ENCODE data around the gene RAB11A.

The RAB11A gene

DNA sequence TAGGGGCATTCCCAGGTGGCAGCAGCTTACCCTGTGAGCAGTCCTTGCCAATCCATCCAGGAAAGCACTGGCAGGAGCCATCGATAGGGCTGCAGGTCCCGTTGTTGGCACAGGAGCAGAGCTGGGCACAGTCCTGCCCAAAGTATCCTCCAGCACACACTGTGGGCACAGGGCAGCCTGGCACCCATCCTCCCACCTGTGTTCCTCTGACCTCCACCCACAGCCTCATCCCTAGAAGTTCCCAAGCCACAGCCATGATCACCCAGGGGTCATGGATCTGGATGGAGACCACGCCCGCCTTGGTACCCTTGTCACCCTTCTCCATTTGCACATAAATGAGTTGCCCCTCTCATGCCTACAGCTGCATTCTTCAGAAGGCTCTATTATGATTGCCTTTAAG, 48.6 kb downstream of the RAB11A start:
- no peak for DNase-seq

DNA sequence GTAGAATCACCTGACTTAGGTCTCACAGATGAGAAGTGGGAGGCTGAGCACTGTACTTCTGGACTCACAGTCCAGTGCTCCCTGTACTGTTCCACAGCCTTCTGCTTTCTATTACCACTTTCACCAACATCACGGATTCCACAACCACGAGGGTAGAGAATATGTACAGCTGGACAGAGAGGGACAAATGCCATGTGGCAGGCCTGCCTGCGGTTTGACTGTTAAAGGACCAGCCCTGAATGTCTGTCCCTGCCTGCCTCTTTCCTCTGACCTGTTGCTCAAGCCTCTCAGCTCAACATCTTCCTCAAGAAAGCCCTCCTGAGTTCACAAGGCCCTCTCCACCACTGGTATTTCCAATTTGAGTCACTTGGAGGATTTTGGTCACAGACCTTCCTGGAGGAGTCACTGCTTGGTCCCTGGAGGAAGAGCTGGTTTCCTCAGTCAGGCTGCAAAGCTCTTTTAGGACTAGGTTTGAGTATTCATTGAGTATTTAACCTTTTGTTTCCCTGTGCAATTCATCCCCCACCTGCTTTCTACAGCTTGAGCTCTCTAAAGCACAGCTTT, 49.1 kb downstream of the RAB11A start:
- DNase-seq: no peak

DNA sequence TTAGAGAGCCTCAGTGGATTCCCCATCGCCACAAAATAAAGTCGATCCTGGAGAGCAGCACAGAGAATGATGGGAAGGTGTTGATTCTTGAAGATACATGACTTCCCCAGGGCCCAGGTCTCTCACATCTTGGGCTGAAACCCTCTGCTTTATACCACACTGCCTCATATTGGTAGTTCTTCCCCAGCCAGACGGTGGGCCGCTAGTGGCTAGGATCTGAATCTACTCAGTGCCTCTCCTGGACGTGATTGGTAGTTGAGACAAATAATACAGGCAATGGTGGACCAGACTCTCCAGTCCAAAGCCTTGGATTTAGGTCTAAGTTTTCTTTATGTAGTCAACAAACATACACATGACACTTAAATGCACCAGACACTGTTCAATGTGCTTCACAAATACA, 49.7 kb downstream of the RAB11A start:
- DNase-seq: no peak

DNA sequence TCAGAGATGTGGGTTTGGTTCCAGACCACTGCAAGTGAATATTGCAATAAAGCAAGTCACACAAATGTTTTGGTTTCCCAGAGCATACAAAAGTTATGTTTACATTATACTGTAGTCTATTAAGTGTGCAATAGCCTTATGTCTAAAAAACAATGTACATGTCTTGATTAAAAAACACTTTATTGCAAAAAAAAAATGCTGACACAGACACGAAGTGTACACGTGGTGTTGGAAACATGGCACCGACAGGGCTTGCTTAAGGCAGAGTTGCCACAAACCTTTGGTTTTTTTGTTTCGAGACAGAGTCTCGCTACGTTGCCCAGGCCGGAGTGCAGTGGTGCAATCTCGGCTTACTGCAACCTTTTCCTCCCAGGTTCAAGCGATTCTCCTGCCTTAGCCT, 50.1 kb downstream of the RAB11A start:
- no peak for DNase-seq

DNA sequence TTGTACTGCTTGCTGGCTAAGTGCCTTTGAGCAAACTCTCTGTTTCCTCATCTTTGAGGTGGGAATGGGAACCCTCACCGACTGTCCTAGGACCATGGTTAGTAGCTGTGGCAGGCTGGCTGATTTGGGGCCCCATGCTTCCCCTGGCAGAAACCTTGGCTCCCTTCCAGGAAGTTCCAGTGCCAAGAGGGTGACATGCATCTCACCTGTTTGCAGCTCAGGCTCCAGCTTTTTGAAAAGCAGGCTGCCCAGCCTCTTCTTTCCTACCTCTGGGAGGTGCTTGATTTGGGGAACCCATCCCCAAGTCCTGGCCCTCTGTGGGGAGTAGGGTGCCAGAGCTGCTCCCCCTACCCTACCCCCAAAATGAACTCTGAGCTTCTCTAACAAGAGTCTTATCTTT, 50.8 kb downstream of the RAB11A start:
- no peak for DNase-seq

DNA sequence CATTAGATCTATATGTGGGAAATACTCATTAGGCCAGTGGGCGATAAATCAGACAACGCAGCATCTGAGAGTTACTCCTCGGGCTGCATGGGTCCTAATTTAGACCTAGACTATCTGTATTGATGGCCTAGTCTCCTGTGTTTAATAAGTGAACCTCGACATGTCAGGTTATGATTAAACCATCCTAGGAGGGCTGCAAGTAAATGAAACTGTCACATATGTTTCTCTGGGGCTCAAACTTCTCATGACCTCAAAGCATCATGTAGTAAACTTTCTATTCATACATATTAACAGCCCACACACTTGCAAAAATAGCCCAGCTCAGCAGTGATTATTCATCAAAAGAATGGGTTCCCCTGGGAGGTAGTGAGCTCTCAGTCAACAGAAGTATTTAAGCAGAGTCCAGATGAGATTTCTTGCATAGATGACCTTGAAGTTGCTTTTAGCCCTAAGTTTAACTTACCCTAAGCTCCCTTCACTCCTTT, 51.6 kb downstream of the RAB11A start:
- DNase-seq: no peak

DNA sequence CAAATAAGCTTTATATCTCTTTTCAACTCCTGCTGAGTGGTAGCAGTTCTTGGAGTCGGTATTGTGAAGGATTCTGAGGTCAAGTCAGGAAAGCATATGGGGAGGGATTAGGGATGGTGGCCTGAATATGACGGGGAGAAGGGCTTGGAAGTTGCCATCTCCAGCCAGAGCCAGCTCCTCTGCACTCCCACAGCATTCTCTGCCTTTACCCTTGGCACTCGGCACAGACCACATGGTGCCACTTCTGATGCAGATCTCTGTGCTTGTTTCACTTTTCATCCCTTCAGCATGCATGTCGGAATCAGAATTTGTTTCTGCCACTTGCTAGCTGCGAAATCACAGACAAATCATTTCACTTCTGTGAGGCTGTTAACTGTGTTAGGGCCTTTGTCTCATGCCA, 52.5 kb downstream of the RAB11A start:
- no peak for DNase-seq

DNA sequence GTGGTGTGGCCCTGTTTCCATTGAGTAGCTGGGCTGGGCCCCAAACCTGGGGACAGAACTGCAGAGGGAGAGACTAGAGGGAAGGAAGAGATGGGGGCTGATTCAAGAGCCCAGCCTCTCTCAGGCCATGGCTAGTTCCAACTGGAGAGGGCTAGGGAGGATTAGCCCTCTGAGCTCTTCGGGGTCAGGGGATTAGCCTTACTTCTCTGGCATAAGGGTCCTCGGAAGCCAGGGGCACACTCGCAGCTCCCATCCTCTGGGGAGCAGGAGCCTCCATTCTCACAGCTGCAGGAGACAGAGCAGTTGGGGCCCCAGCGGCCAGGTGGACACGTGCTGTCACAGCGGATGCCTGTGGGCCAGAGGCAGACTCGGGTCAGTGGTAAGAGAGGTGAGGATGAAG, 53.3 kb downstream of the RAB11A start:
- DNase-seq: no peak

DNA sequence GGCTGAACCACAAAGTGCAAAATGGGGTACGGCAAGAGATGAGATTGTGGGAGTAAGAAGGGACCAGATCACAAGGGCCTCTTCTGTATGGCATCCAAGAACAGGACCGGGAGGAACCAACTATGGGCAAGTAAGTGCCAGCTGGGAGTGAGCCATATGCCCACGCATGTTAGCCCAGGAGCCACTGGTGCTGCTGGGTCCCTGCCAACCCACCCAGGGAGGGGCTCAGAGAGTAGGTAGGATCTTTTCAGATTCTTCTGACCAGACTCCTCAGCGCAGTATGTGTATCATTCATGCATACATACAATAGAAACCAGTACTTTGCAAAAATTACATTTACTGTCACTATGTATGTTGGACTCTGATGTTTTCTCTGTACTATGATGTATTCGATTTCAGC, 54.0 kb downstream of the RAB11A start:
- no peak for DNase-seq

DNA sequence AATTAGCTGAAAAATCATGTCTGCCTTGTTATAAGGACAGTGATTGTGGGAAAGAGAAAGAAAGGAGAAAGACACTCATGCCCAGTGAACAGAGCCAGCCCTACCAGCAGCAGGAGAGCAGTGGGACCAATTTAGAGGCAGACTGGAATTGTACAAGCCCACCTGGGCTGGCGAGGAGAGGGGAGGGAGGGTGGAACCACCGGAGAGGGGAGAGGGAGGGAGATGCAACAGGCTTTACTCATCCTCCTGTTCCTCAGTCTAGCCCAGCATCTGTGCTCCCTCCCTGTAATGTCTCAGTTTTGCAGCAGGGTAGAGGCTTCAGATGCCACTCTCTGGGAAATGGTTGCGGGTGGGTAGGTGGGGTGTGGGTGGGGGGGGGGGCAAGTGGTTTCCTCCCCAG, 54.7 kb downstream of the RAB11A start:
- no peak for DNase-seq

DNA sequence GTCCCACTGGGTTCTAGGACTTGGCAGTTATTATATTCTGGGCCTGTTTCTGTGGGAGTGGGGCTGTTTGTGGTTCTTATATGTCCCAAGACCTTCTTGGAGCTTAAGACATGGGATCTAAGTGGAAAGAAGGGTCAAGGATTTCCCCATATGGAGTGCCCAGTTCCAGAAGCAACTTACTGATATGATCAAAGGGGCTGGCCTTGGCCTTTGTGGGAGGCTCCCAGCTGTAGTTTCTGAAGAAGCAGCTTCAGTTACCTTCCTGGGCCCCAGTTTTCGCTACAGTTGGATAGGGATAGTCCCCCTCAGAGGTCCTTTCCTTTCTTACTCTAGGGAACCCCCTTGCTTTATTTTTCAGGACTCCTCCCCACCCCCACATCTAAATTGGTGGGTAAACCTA, 56.0 kb downstream of the RAB11A start:
- DNase-seq: no peak

DNA sequence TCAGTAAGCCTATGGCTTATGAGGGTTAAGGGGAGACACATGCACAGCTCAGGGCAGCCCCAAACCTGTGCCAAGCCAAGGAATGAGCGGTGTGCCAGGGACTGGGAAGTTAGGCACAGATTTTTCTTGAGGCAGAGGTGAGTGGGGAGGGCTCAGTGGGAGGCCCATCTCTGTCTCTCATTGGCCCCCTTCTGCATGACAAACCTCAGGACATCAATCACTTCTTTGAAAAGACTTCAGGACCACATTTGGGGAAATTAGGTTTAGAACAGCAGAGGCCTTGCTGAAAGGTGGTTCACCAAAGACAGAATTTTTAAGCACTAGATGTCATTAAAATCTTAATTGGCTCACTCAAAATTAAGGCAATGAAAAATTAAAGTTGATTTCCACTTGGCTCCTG, 57.2 kb downstream of the RAB11A start:
- DNase-seq: no peak

DNA sequence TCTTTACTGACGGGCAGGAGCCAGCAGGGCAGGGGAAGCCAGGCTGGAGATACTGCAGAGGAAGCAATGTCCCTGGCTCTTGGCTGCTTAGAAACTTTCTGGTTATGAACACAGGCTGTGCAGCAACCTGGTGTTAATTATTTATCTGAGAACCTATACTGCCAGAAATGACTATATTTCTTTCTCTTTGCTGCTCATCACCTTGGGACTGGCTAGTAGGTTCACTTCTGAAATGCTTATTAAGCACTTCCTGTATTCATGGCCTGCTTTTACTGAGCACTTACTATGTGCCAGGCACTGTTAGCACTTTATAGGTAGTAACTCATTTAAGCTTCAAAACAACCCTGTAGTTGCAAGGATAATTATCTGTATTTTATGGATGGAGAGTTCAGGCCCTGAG, 57.6 kb downstream of the RAB11A start:
- DNase-seq: no peak

DNA sequence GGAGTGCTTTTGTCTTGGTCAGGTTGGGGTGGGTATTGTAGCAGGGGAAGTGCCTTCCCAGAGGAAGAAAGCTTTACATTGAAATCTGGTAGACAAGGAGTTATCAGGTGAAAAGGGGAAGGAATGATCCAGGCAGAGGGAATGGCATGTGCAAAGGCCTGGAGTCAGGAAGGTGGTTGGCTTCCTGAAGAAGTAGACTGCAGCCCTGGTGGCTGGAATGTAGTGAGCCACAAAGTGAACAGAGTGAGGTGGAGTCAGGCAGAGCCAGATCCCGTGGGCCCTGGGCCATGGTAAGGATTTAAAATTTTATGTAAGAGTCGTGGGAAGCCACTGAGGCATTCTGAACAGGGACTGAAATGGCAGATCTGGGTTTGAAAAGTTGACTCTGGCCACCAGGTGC, 58.3 kb downstream of the RAB11A start:
- DNase-seq: no peak

DNA sequence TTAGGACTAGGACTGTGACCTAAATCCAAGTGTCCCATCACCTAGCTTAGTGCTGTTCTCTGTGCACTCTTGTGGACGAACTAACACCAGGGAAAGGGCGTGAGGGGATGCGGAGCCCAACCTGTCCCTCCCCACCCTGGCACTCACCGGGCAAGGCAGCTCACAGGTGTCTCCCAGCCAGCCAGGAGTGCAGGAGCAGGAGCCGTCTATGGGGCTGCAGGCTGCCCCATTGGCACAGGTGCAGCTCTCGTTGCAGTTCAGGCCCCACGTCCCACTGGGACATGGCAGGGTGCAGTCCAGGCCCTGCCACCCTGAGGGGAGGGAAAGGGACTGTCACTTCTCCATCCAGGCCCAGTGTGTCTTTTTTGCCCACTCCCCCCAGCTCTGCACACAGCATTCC, 60.3 kb downstream of the RAB11A start:
- no peak for DNase-seq

DNA sequence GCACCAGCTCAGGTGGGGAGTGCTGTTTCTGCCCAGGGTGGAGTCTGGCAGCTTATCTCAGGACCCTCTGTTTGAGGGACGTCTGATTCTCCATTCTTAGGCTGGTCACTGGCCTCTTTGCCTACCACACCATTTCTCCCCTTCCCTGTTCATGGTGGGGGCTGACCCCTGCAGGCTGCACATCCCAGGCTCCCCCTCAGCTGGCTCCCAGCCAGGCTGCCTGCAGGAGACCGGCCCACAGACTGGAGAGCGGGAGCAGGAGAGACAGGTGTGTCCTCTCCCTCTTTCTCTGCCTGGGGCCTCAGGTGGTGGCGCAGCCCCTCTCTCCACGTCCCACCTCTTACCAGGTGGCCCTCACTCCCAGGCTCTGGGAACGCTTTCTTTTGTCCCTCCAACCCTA, 60.8 kb downstream of the RAB11A start:
- no peak for DNase-seq

DNA sequence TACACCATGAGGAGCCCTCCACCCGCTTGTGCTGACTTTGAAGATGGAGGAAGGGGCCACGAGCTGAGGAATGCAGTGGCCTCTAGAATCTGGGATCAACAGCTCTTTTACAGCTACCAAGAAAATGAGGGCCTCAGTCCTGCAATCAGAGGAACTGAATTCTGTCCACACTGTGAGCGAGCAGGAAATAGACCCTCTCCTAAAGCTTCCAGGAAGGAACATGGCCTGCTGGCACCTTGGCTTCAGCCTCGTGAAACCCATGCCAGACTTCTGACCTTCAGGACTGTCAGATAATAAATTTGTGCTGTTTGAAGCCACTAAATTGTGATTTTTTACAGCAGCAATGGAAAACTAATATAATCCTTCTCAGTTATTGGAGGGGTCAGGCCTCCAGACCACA, 61.9 kb downstream of the RAB11A start:
- no peak for DNase-seq

DNA sequence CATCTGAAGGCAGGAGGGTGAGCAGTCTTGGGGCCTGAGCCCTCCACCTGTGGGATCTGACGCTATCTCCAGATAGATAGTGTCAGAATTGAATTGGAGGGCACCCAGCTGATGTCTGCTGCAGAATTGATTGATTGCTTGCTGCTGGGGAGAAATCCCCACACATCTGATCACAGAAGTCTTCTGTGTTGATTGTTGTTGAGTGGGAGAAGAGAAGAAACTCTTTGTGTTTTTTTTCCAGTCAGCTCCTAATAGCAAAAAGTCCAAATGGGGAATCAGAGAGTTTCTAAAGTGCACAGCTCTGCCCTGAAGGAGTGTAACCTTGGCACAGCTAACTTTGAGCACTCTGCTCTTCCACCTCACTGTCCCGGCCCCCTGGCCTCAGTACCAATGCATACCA, 66.1 kb downstream of the RAB11A start:
- no peak for DNase-seq

DNA sequence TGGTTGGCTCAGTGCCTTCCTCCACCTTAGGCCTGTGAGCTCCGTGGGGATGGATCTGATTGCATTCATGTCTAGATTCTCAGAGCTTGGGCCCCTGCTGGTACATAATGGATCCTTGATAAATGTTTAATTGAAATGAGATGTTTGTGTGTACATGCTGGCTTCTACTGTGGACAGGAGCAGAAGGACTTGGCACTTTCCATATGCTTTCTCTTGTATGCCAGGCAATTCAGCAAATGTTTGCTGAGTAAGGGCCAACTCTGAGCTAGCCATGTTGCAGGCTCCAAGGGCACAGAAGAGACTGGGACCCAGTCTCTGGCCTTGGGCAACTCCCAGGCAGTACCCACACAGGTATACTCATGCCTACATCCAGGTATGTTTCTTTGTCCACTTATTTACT, 67.0 kb downstream of the RAB11A start:
- DNase-seq: no peak

DNA sequence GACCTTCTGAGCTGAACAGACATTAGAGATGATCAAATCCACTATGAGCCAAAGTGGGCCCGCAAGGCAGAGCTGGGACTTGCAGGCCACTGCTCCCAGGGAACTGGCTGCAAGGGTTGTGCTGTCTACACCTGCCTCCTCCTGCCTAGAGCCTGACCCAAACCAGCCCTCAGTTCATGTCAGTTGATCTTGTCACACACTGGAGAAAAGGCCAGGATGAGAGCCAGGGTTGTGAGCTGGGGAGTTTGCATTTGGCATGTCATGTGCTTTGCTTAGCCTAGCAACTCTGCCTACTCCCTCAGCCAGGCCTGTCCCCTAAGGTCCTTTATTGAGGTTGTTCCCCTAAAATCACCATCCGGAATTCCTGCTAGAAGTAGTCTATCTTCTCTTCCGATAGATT, 67.8 kb downstream of the RAB11A start:
- DNase-seq: no peak

DNA sequence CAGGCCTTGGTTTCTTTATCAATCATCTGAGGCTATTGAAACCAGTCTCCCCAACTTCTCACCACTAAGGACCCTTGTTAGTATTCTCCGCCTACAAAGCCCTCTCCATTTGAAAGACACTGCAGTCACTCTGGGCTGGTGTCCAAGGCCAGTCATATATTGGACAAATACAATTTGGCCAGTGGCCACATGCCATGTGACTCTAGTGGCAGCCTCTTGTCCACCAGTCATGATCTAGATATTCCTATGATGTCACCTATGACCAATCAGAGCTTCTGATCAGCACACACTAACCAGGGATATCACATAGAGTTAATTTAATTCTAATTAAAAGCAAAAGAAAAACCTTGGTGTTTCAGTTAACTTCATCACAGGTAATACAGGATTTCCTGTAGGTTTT, 68.2 kb downstream of the RAB11A start:
- DNase-seq: no peak

DNA sequence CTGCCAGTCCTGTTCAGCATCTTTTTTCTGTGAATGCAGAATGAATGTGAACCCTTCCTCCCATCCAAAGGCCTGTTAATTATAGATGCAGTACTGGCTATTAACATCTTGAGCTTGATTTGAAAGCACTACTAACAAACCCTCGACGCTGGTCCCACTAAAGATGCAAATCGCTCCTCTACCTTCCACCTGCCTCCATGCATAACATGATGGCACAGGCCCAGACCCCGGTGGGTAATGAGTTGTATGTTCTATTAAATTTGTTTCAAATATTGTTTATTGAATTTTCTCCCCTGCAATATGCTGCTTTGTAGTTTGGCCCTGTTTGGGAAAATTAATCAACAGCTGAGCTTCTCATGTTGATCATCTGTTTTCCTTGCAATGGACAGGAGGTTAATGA, 69.3 kb downstream of the RAB11A start:
- no peak for DNase-seq

DNA sequence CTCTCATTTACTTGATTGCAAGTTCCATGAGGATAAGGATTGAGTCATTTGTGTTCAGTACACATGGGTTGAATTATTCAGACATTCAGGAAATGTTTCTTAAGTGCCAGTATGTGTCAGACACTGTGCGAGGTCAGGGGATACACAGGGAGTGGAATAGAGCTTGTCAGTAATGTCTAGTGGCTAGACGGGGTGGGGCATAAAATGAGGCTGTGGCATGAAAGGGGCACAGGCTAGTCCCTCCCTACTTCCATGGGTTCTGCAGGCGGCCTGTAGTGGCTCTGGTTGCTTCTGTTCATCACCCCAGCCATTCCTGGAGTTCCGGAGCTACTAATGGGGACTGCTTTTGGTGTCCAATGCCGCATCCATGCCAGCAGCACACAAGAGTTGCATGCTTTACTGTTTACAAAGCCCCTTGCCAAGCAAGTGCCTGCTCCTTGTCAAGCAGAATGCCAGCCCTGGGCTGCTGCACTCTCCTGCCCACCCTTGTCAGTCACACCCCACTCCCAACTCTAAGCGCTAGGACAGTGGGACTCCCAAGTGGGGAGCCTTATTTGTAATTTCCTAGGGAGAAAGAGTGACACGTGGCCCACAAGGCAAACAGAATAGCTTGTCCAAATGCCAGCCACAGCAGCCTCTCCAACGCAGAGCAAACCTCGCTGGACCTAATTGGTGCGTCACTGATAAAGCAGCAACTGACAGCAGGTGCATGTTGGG, 70.8 kb downstream of the RAB11A start:
- no peak for DNase-seq

DNA sequence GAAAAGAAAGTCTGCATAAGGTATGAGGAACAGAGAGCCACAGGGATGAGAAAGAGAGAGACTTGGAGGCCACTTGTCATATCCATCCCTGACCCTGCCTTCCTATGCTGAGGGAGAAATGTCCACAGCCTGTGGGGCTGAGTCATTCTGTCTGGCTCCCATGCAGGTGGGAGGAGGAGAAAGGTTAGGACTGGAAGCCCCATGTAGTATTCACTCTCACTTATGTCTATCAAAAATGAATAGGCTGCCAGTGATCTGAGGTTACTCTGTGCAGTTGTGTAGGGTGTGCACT, 71.3 kb downstream of the RAB11A start:
- no peak for DNase-seq

Data from KG1 (cell line).